Small intestine (tissue), 7 donors: Measurements from ENCODE around the gene MAP2K5. TPM values are rescaled to one million over a fixed set of nuclear protein-coding genes. Genes with fewer than 3 reads are reported as not detected.

ENCODE experiments used
- DNase-seq, 2 donors: peaks; one replicate each; pipeline versions ENCODE4 v3.0.0 to v3.0.0-alpha.2; 2013
- FAIRE-seq: peaks from 2 replicates; lab custom pipeline; 2012; peaks lifted over from hg19 to GRCh38; lab: Jason Lieb, UNC
- H3K27ac ChIP-seq, 3 donors: one replicate each; pipeline ENCODE4 v1.5.1; 2013; ENCODE audit warnings: low read length in 2 of 3, mild to moderate bottlenecking in 2 of 3, control low read depth in 1 of 3, inconsistent platforms in 1 of 3, low read depth in 1 of 3, moderate library complexity in 1 of 3
- H3K27me3 ChIP-seq, 3 donors: one replicate each; pipeline ENCODE4 v1.6.1; 2013; ENCODE audit warnings: low read length in 3 of 3, inconsistent platforms in 1 of 3; ENCODE audit not compliant: control insufficient read depth in 3 of 3, insufficient read depth in 3 of 3
- H3K36me3 ChIP-seq, 3 donors: one replicate each; pipeline ENCODE4 v1.6.1; 2013; ENCODE audit warnings: low read length in 3 of 3, inconsistent platforms in 1 of 3, low read depth in 1 of 3, mild to moderate bottlenecking in 1 of 3, moderate library complexity in 1 of 3; ENCODE audit not compliant: control insufficient read depth in 3 of 3, insufficient read depth in 2 of 3
- H3K4me1 ChIP-seq, 3 donors: one replicate each; pipeline ENCODE4 v1.6.1; 2013; ENCODE audit warnings: low read length in 2 of 3, inconsistent platforms in 1 of 3, low read depth in 1 of 3, mild to moderate bottlenecking in 1 of 3, moderate library complexity in 1 of 3; ENCODE audit not compliant: control insufficient read depth in 3 of 3, insufficient read depth in 2 of 3
- H3K4me3 ChIP-seq, 3 donors: one replicate each; pipeline ENCODE4 v1.5.1; 2013; ENCODE audit warnings: low read length in 3 of 3, control low read depth in 1 of 3, inconsistent platforms in 1 of 3, low read depth in 1 of 3, mild to moderate bottlenecking in 1 of 3, moderate library complexity in 1 of 3
- H3K9me3 ChIP-seq, 2 donors: one replicate each; pipeline ENCODE4 v1.6.1; 2013; ENCODE audit warnings: low read depth in 1 of 2, low read length in 1 of 2; ENCODE audit not compliant: control insufficient read depth in 2 of 2, insufficient read depth in 1 of 2
- WGBS, 3 donors: extraction: QIAGEN DNeasy Blood & Tissue Kit; methylation state at CpG; one replicate each; pipeline ENCODE4 v1.1.7; 2013; 5-methylcytosine and 5-hydroxymethylcytosine counted together
- polyA plus RNA-seq, 4 donors: library from polyadenylated mRNA; stranded (reverse) in 3 of 4; unstranded in 1 of 4; fragments of 200-250 nt in 3 of 4; fragments of 120-200 nt in 1 of 4; gene quantifications; one replicate each; pipeline versions ENCODE4 v1.2.1 to v1.2.3, GENCODE V29; 2013
- donor health status: healthy with polysubstance abuse.
- donor health status: control.
- donor health status: control.
- donor health status: Bipolar disorder and iron deficiency.
- donor health status: healthy.

MAP2K5 gene
- polyA plus RNA-seq, 4 donors = 10.5 to 15.6 (median 11.8) TPM

- H3K9me3 ChIP-seq = no peaks in the 10 kb centered on the region
- no peak overlapping the region for H3K4me3 ChIP-seq
- 75 to 84% (median 81%) methylated on average over 4 of the region's 4 CpGs for WGBS, 3 donors
- H3K36me3 ChIP-seq = no peaks in the 10 kb centered on the region
- no peaks in the 10 kb centered on the region for H3K27me3 ChIP-seq
- H3K27ac ChIP-seq = no peak overlapping the region
- DNase-seq = no peak
- no peak for FAIRE-seq
- H3K4me1 ChIP-seq = peaks cover 0 to 2% (median 0%) of the 10 kb centered on the region in 3 donors
Observed at GRCh38 chr15:67723294-67724024, 181.0 kb downstream of the MAP2K5 start.

- Histone ChIP-seq H3K36me3 (no peaks in the 10 kb centered on the region), H3K4me3 (no peak overlapping the region), H3K9me3 (no peaks in the 10 kb centered on the region), H3K27me3 (no peaks in the 10 kb centered on the region), H3K27ac (no peak overlapping the region), H3K4me1 (peaks cover 0 to 2% (median 0%) of the 10 kb centered on the region in 3 donors)
- WGBS, 3 donors = 94 to 97% (median 95%) methylated on average over 4 of the region's 4 CpGs
- FAIRE-seq (no peak), DNase-seq (no peak)
Observed at GRCh38 chr15:67724691-67725375, 182.3 kb downstream of the MAP2K5 start.

- Histone ChIP-seq H3K9me3 (no peaks in the 10 kb centered on the region), H3K27ac (no peak overlapping the region), H3K27me3 (no peaks in the 10 kb centered on the region), H3K4me3 (no peak overlapping the region), H3K36me3 (no peaks in the 10 kb centered on the region), H3K4me1 (no peaks in the 10 kb centered on the region)
- 83 to 93% (median 88%) methylated on average over 1 of the region's 1 CpG for WGBS, 3 donors
- no peak for DNase-seq
- FAIRE-seq = no peak
Observed at GRCh38 chr15:67730135-67730534, 187.6 kb downstream of the MAP2K5 start.

GRCh38 chr15:67731112-67731721 is 188.7 kb downstream of the MAP2K5 start:
- Histone ChIP-seq H3K9me3 (no peaks in the 10 kb centered on the region), H3K4me3 (no peak overlapping the region), H3K4me1 (no peaks in the 10 kb centered on the region), H3K36me3 (no peaks in the 10 kb centered on the region), H3K27me3 (no peaks in the 10 kb centered on the region), H3K27ac (no peak overlapping the region)
- FAIRE-seq = no peak
- 38 to 67% (median 66%) methylated on average over 2 of the region's 2 CpGs for WGBS, 3 donors
- no peak for DNase-seq

- Histone ChIP-seq H3K9me3 (no peaks in the 10 kb centered on the region), H3K27me3 (no peaks in the 10 kb centered on the region), H3K36me3 (no peaks in the 10 kb centered on the region), H3K4me1 (no peaks in the 10 kb centered on the region), H3K4me3 (no peak overlapping the region), H3K27ac (no peak overlapping the region)
- DNase-seq (no peak), FAIRE-seq (no peak)
Observed at GRCh38 chr15:67732164-67732563, 189.7 kb downstream of the MAP2K5 start.

- no peaks in the 10 kb centered on the region for H3K36me3 ChIP-seq
- no peak overlapping the region for H3K4me3 ChIP-seq
- no peak overlapping the region for H3K27ac ChIP-seq
- WGBS, 3 donors = 88 to 92% (median 91%) methylated on average over 14 of the region's 14 CpGs
- no peaks in the 10 kb centered on the region for H3K4me1 ChIP-seq
- H3K9me3 ChIP-seq = no peaks in the 10 kb centered on the region
- FAIRE-seq = no peak
- no peaks in the 10 kb centered on the region for H3K27me3 ChIP-seq
- DNase-seq = no peak
Observed at GRCh38 chr15:67732671-67733374, 190.3 kb downstream of the MAP2K5 start.

GRCh38 chr15:67735896-67736295 is 193.4 kb downstream of the MAP2K5 start:
- Histone ChIP-seq H3K4me1 (no peaks in the 10 kb centered on the region), H3K4me3 (no peak overlapping the region), H3K36me3 (no peaks in the 10 kb centered on the region), H3K27ac (no peak overlapping the region), H3K9me3 (no peaks in the 10 kb centered on the region), H3K27me3 (no peaks in the 10 kb centered on the region)
- FAIRE-seq (no peak), DNase-seq (no peak)
- WGBS, 3 donors = 3 to 21% (median 4%) methylated on average over 2 of the region's 2 CpGs

- FAIRE-seq = no peak
- Histone ChIP-seq H3K9me3 (no peaks in the 10 kb centered on the region), H3K36me3 (no peaks in the 10 kb centered on the region), H3K4me3 (no peak overlapping the region), H3K4me1 (no peaks in the 10 kb centered on the region), H3K27ac (no peak overlapping the region), H3K27me3 (no peaks in the 10 kb centered on the region)
- WGBS, 3 donors = 92 to 97% (median 93%) methylated on average over 2 of the region's 2 CpGs
- no peak for DNase-seq
Observed at GRCh38 chr15:67736810-67737209, 194.3 kb downstream of the MAP2K5 start.
